PC-3 (cell line): Measurements from ENCODE around the gene WDR38. TPM values are rescaled to one million over a fixed set of nuclear protein-coding genes. Genes with fewer than 3 reads are reported as not detected.

Experiments used
- ATAC-seq: fragments of 200-7000 bp; cut with Tn5 transposase; 2 replicates; pipeline ENCODE4 v1.9.1; 2020; ENCODE audit warnings: mild to moderate bottlenecking, moderate library complexity
- BruUV-seq: library from RNA; stranded (reverse); fragments of 400-500 nt; replicated peaks from 2 replicates; lab custom pipeline; 2021; lab: Mats Ljungman, UMichigan
- CTCF ChIA-PET: fragments of 300-600 bp; sonication (Branson Sonifier 250); formaldehyde crosslinking; loops from one replicate; lab custom pipeline; 2022; ENCODE audit warnings: antibody characterized with exemption; lab: Charles Lee
- POLR2A ChIA-PET: fragments of 300-600 bp; sonication (Branson Sonifier 250); formaldehyde crosslinking; loops from one replicate; lab custom pipeline; 2022; ENCODE audit warnings: antibody characterized with exemption; ENCODE audit not compliant: unreplicated experiment; lab: Charles Lee
- DNase-seq: peaks from one replicate; pipeline ENCODE4 v3.0.0-alpha.2; 2015
- H2AFZ ChIP-seq: fragments of 300-600 bp; sonication (generic); 2 replicates; pipeline ENCODE4 v1.6.0; 2016; ENCODE audit warnings: antibody characterized with exemption, low read length
- H3F3A ChIP-seq: fragments of 300-600 bp; sonication (generic); one replicate; pipeline ENCODE4 v1.6.0; 2017; ENCODE audit warnings: antibody characterized with exemption, low read length, control low read depth, mild to moderate bottlenecking; ENCODE audit not compliant: unreplicated experiment
- H3K27ac ChIP-seq: fragments of 300-600 bp; sonication (generic); 2 replicates; pipeline ENCODE4 v1.5.1; 2016; ENCODE audit warnings: mild to moderate bottlenecking, low read length
- H3K27me3 ChIP-seq: fragments of 300-600 bp; sonication (generic); 2 replicates; pipeline ENCODE4 v1.6.1; 2016; ENCODE audit warnings: low read length, mixed read lengths
- H3K36me3 ChIP-seq: fragments of 300-600 bp; sonication (generic); 2 replicates; pipeline ENCODE4 v1.6.1; 2016; ENCODE audit warnings: low read depth, mixed run types, low read length, mixed read lengths
- H3K4me1 ChIP-seq: fragments of 300-600 bp; sonication (generic); 2 replicates; pipeline ENCODE4 v1.5.1; 2016; ENCODE audit warnings: low read length; ENCODE audit not compliant: insufficient read depth
- H3K4me2 ChIP-seq: fragments of 300-600 bp; sonication (generic); 2 replicates; pipeline ENCODE4 v1.6.0; 2016; ENCODE audit warnings: low read length
- H3K4me3 ChIP-seq: fragments of 300-600 bp; sonication (generic); 2 replicates; pipeline ENCODE4 v1.5.1; 2016; ENCODE audit warnings: mild to moderate bottlenecking, low read length, mixed read lengths
- H3K79me2 ChIP-seq: fragments of 300-600 bp; sonication (generic); 2 replicates; pipeline ENCODE4 v1.6.1; 2017; ENCODE audit warnings: low read length, mixed read lengths
- H3K9ac ChIP-seq: fragments of 300-600 bp; sonication (generic); 2 replicates; pipeline ENCODE4 v1.6.0; 2016; ENCODE audit warnings: mild to moderate bottlenecking, low read length
- H3K9me2 ChIP-seq: fragments of 300-600 bp; sonication (generic); replicated peaks from 2 replicates; pipeline ENCODE4 v1.6.1; 2016; ENCODE audit warnings: mixed run types, low read length, mixed read lengths
- H3K9me3 ChIP-seq: fragments of 300-600 bp; sonication (generic); 2 replicates; pipeline ENCODE4 v1.6.1; 2016; ENCODE audit warnings: low read length, mixed read lengths
- H4K20me1 ChIP-seq: fragments of 300-600 bp; sonication (generic); 2 replicates; pipeline ENCODE4 v1.6.1; 2016; ENCODE audit warnings: low read length, mixed read lengths
- CTCF ChIP-seq: fragments of 300-600 bp; sonication (generic); conservative IDR thresholded peaks from 2 replicates; pipeline ENCODE4 v1.5.1; 2017; ENCODE audit warnings: antibody characterized with exemption, low read depth, mild to moderate bottlenecking, low read length
- EZH2 ChIP-seq: fragments of 300-600 bp; sonication (generic); IDR thresholded peaks from one replicate; pipeline ENCODE4 v1.6.1; 2017; ENCODE audit warnings: antibody characterized with exemption, mild to moderate bottlenecking, low read length; ENCODE audit not compliant: unreplicated experiment
- EZH2phosphoT487 ChIP-seq: fragments of 300-600 bp; sonication (generic); IDR thresholded peaks from 2 replicates; pipeline ENCODE4 v1.6.1; 2018; ENCODE audit warnings: mild to moderate bottlenecking, antibody characterized with exemption, low read length, borderline replicate concordance
- intact Hi-C: fragments of 100-400 bp; cut with micrococcal nuclease; formaldehyde crosslinking; loops from 2 replicates; pipeline ENCODE4 v1.9.0; 2023
- total RNA-seq: library from RNA; depleted of rRNA; stranded (reverse); fragments of >200 nt; gene quantifications from 2 replicates; pipeline ENCODE4 v1.2.3, GENCODE V29; 2014

Gene WDR38
- total RNA-seq, 1 experiment from 2014 or later: not detected

GRCh38 chr9:124877021-124877782 is 23.9 kb downstream of the WDR38 start:
- CTCF ChIA-PET: interaction anchor here (0.6 kb wide), 1 partner anchor 368 kb away, joined by 4 read pairs; no protein-coding TSS in a partner anchor
- BruUV-seq: TSS peak; percentile 27

GRCh38 chr9:124878021-124878420 is 24.8 kb downstream of the WDR38 start:
- H3K79me2 ChIP-seq: peaks cover 20% of the 10 kb centered on the region
- H3K36me3 ChIP-seq: peaks cover 18% of the 10 kb centered on the region
- ChIA-PET POLR2A (no interaction called here), CTCF (no interaction called here)
- H3K4me2 ChIP-seq: no peak overlapping the region
- TF ChIP-seq EZH2phosphoT487 (no peak), EZH2 (no peak), CTCF (no peak)
- no peaks in the 10 kb centered on the region for H3K27me3 ChIP-seq
- no TSS peak for BruUV-seq
- no peak overlapping the region for H3K4me3 ChIP-seq
- H3K27ac ChIP-seq: no peak overlapping the region
- no peaks in the 10 kb centered on the region for H3K9me2 ChIP-seq
- no peak for ATAC-seq
- no peak for DNase-seq
- no peaks in the 10 kb centered on the region for H3K9me3 ChIP-seq
- H3F3A ChIP-seq: no peaks in the 10 kb centered on the region
- no peaks in the 10 kb centered on the region for H3K4me1 ChIP-seq
- H3K9ac ChIP-seq: no peak overlapping the region
- H4K20me1 ChIP-seq: peaks cover 5% of the 10 kb centered on the region; the same call in 1 of the 2 replicates
- no peak overlapping the region for H2AFZ ChIP-seq
- intact Hi-C loops: no loop called here

More at GRCh38 chr9:124877021-124877782, 23.9 kb downstream of the WDR38 start:
- POLR2A ChIA-PET: interaction anchor here (0.6 kb wide), 1 partner anchor 249 kb away, joined by 4 read pairs; no protein-coding TSS in a partner anchor
- Histone ChIP-seq H3K4me2 (no peak overlapping the region), H3K27ac (no peak overlapping the region), H3K9me2 (no peaks in the 10 kb centered on the region), H2AFZ (no peak overlapping the region), H3K9ac (no peak overlapping the region), H3K27me3 (no peaks in the 10 kb centered on the region), H3K79me2 (peaks cover 29% of the 10 kb centered on the region), H3K36me3 (peaks cover 18% of the 10 kb centered on the region), H4K20me1 (peaks cover 5% of the 10 kb centered on the region; the same call in 1 of the 2 replicates), H3K4me3 (no peak overlapping the region), H3K9me3 (no peaks in the 10 kb centered on the region), H3K4me1 (no peaks in the 10 kb centered on the region), H3F3A (no peaks in the 10 kb centered on the region)
- intact Hi-C loops: no loop called here
- no peak for ATAC-seq
- no peak for TF ChIP-seq EZH2
- no peak for TF ChIP-seq EZH2phosphoT487
- TF ChIP-seq CTCF: no peak
- no peak for DNase-seq

- TSS peak; percentile 24 for BruUV-seq
- Histone ChIP-seq H3K27me3 (no peaks in the 10 kb centered on the region), H3K79me2 (peaks cover 16% of the 10 kb centered on the region), H3K9me2 (no peaks in the 10 kb centered on the region), H3K4me2 (no peak overlapping the region), H2AFZ (no peak overlapping the region), H3K9ac (no peak overlapping the region), H4K20me1 (peaks cover under 1% of the 10 kb centered on the region; the same call in 1 of the 2 replicates), H3K36me3 (peaks cover 13% of the 10 kb centered on the region), H3F3A (no peaks in the 10 kb centered on the region), H3K4me1 (no peaks in the 10 kb centered on the region), H3K9me3 (no peaks in the 10 kb centered on the region), H3K4me3 (no peak overlapping the region), H3K27ac (no peak overlapping the region)
- TF ChIP-seq CTCF (no peak), EZH2 (no peak), EZH2phosphoT487 (no peak)
- POLR2A ChIA-PET: no interaction called here
- CTCF ChIA-PET: no interaction called here
- intact Hi-C loops: no loop called here
- no peak for DNase-seq
- no peak for ATAC-seq
These were observed 25.3 kb downstream of the WDR38 start for GRCh38 chr9:124878518-124878917.
